Measurements from ENCODE around the gene PRR30. TPM values are rescaled to one million over a fixed set of nuclear protein-coding genes. Genes with fewer than 3 reads are reported as not detected.

The PRR30 gene
- total and polyA plus RNA-seq, 2 donors (not counting 3 experiments of a cell fraction or from before 2014, with no cell fraction given) = not detected

GRCh38 chr2:27149570-27150405 is 10.6 kb upstream of the PRR30 start:
- intact Hi-C loops (cut with micrococcal nuclease) = loop anchor here (10.0 kb wide), 1 partner anchor 165 kb away; no protein-coding TSS in a partner anchor
- Histone ChIP-seq H3K9me3 (replicated peaks; ENCODE audit: control insufficient read depth, insufficient read depth, low read length) (no peaks in the 10 kb centered on the region), H3K9ac (replicated peaks; ENCODE audit: extremely low read depth, insufficient read depth, low read length) (no peak overlapping the region), H3K4me1 (ENCODE audit: control insufficient read depth, extremely low read depth, insufficient read depth, low read length) (no peaks in the 10 kb centered on the region), H3K4me2 (ENCODE audit: insufficient read depth, low read length) (no peak overlapping the region), H3K9me1 (replicated peaks; ENCODE audit: control insufficient read depth, extremely low read depth, insufficient read depth, low read length) (no peaks in the 10 kb centered on the region), H4K20me1 (replicated peaks; ENCODE audit: control insufficient read depth, extremely low read depth, insufficient read depth, low read length) (no peaks in the 10 kb centered on the region), H3K36me3 (ENCODE audit: control insufficient read depth in 2 of 2, extremely low read depth in 1 of 2, insufficient read depth in 2 of 2, low read length in 2 of 2) (no peaks in the 10 kb centered on the region), H3K27ac (ENCODE audit: insufficient read depth, low read depth, low read length) (no peak overlapping the region), H3K4me3 (replicated peaks in 1 of 3; ENCODE audit: insufficient read depth in 1 of 3, low read depth in 1 of 3, low read length in 3 of 3) (no peak overlapping the region), H2AFZ (ENCODE audit: low read depth, low read length) (no peak overlapping the region), H3K27me3 (ENCODE audit: control insufficient read depth in 2 of 2, insufficient read depth in 2 of 2, low read length in 2 of 2) (peaks cover 0 to 1% of the 10 kb centered on the region in 2 experiments), H3K79me2 (ENCODE audit: control insufficient read depth, insufficient read depth, low read length) (no peaks in the 10 kb centered on the region)
- DNase-seq (ENCODE audit: low read depth, low spot score) = no peak
- no TSS peak for BruUV-seq (replicated peaks)
- no peak for TF ChIP-seq POLR2AphosphoS5 (IDR thresholded peaks at IDR 0.05; ENCODE audit: insufficient read depth, low read depth, low read length)
- TF ChIP-seq POLR2A (IDR thresholded peaks at IDR 0.05; ENCODE audit: low read depth, low read length) = no peak
- TF ChIP-seq CTCF (IDR thresholded peaks at IDR 0.05; ENCODE audit: extremely low read depth in 1 of 2, insufficient read depth in 1 of 2, low read depth in 1 of 2, low read length in 2 of 2) = no peak
- TF ChIP-seq MAX (IDR thresholded peaks at IDR 0.05; ENCODE audit: insufficient read depth, insufficient read length) = no peak
- FAIRE-seq = no peak
- ChIA-PET CTCF (interaction anchor here (1.0 to 2.4 kb wide), 2 partner anchors 20 to 25 kb away, joined by 3 to 17 read pairs; no protein-coding TSS in a partner anchor), POLR2A (no interaction called here)
- dilution Hi-C loops (cut with MboI; ENCODE audit: extremely low pct_ligation_motif_present, low sequenced_read_pairs) = no loop called here

Data from endothelial cell of umbilical vein (primary cell).